ENCODE measurements around the gene KIFC1.

The KIFC1 gene

DNA sequence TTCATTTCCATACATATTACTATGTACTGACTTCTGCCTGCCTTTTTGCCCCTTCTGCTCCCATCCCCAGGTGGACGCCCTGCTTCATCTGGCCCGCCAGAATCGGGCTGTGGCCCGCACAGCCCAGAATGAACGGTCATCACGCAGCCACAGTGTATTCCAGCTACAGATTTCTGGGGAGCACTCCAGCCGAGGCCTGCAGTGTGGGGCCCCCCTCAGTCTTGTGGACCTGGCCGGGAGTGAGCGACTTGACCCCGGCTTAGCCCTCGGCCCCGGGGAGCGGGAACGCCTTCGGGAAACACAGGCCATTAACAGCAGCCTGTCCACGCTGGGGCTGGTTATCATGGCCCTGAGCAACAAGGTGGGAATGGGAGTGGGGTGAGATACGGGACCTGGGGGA is 14.5 kb downstream of the KIFC1 start:
- Histone ChIP-seq H3K4me2 (no peak overlapping the region), H2AFZ (ENCODE audit: low read depth) (no peak overlapping the region), H3K27me3 (ENCODE audit: insufficient read depth, low read depth) (no peaks in the 10 kb centered on the region), H3K9ac (no peak overlapping the region), H3K4me1 (ENCODE audit: low read depth, poor library complexity, severe bottlenecking) (peaks cover 7% of the 10 kb centered on the region), H4K20me1 (ENCODE audit: insufficient read depth) (no peaks in the 10 kb centered on the region), H3K79me2 (ENCODE audit: insufficient read depth, low read depth) (no peaks in the 10 kb centered on the region), H3K36me3 (ENCODE audit: insufficient read depth) (peaks cover 9% of the 10 kb centered on the region; the same call in 1 of the 2 replicates), H3K4me3 (IDR thresholded peaks at IDR 0.05; ENCODE audit: insufficient read depth, low read depth, low read length) (no peak overlapping the region), H3K27ac (no peak overlapping the region)
- TF ChIP-seq, protein P1, sequence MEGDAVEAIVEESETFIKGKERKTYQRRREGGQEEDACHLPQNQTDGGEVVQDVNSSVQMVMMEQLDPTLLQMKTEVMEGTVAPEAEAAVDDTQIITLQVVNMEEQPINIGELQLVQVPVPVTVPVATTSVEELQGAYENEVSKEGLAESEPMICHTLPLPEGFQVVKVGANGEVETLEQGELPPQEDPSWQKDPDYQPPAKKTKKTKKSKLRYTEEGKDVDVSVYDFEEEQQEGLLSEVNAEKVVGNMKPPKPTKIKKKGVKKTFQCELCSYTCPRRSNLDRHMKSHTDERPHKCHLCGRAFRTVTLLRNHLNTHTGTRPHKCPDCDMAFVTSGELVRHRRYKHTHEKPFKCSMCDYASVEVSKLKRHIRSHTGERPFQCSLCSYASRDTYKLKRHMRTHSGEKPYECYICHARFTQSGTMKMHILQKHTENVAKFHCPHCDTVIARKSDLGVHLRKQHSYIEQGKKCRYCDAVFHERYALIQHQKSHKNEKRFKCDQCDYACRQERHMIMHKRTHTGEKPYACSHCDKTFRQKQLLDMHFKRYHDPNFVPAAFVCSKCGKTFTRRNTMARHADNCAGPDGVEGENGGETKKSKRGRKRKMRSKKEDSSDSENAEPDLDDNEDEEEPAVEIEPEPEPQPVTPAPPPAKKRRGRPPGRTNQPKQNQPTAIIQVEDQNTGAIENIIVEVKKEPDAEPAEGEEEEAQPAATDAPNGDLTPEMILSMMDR (conservative IDR thresholded peaks at IDR 0.05; ENCODE audit: low read depth, low read length) = no peak

DNA sequence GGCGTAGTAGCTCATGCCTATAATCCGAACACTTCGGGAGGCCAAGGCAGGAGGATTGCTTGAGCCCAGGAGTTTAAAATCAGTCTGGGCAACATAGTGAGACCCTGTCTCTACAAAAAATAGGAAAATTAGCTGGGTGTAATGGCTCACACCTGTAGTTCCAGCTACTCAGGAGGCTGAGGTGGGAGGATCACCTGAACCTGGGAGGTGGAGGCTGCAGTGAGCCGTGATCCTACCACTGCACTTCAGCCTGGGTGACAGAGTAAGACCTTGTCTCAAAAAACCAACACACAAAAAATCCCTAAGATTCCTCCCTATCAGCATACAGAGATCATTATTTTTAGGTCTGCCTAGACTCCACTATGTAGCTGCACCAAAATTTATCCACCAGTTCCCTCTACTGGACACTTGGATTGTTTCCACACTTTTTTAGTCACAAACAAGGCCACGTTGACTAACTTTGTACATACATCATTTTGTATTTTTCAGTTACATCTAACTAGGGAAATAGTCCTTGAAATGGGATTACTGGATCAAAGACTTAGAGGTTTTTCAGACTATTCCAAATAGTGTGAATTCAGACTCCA is 15.6 kb downstream of the KIFC1 start:
- Histone ChIP-seq H3K9ac (no peak overlapping the region), H3K27ac (no peak overlapping the region), H2AFZ (ENCODE audit: low read depth) (no peak overlapping the region), H3K4me1 (ENCODE audit: low read depth, poor library complexity, severe bottlenecking) (peaks cover 12% of the 10 kb centered on the region), H3K27me3 (ENCODE audit: insufficient read depth, low read depth) (no peaks in the 10 kb centered on the region), H3K4me2 (no peak overlapping the region), H4K20me1 (ENCODE audit: insufficient read depth) (no peaks in the 10 kb centered on the region), H3K79me2 (ENCODE audit: insufficient read depth, low read depth) (no peaks in the 10 kb centered on the region; the same call in 1 of the 2 replicates), H3K36me3 (ENCODE audit: insufficient read depth) (peaks cover 9% of the 10 kb centered on the region; the same call in 1 of the 2 replicates), H3K4me3 (IDR thresholded peaks at IDR 0.05; ENCODE audit: insufficient read depth, low read depth, low read length) (no peak overlapping the region)
- TF ChIP-seq, protein P1 (conservative IDR thresholded peaks at IDR 0.05; ENCODE audit: low read depth, low read length) = 0 out of 2 replicates have a peak, but pooled peaks have one; percentile 27

DNA sequence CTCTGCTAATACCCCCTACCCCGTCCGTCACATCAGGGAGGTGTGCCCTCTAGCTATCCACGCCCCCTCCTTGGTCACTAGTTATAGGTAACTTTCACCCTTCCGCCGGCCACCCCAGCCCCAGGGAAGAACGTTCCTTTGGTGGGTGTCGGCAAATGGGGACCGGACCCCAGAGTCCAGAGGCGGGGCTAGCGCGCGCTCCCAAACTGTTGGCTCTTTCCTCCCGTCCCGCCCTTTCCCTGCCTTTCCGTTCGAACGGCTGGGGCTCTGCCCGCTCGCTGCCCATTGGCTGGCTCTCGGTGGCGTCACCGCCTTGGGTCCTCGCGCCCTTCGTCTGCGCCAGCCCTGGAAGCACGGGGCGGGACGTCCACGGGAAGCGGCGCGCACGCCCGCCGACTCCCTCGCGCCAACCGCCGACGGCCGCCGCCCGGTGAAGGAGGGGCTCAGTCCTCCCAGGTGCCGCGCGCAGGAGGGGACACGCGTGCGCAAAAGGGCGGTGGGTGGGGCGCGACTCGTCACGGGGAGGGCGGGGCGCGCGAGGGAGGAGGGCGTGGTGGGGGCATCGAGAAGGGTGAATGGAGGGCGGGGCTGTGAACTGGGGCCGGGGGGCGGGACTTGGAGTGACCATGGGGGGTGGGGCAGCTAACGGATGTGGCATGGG is 18.6 kb downstream of the KIFC1 start:
- Histone ChIP-seq H3K4me2 (peak overlapping the region; percentile 67), H2AFZ (ENCODE audit: low read depth) (peak overlapping the region; percentile 39; the same call in 1 of the 2 replicates), H3K36me3 (ENCODE audit: insufficient read depth) (0 out of 2 replicates have a peak, but pooled peaks cover 3% of the 10 kb centered on the region), H3K79me2 (ENCODE audit: insufficient read depth, low read depth) (no peaks in the 10 kb centered on the region; the same call in 1 of the 2 replicates), H4K20me1 (ENCODE audit: insufficient read depth) (no peaks in the 10 kb centered on the region), H3K9ac (peak overlapping the region; percentile 39), H3K27me3 (ENCODE audit: insufficient read depth, low read depth) (no peaks in the 10 kb centered on the region), H3K4me1 (ENCODE audit: low read depth, poor library complexity, severe bottlenecking) (peaks cover 12% of the 10 kb centered on the region), H3K4me3 (IDR thresholded peaks at IDR 0.05; ENCODE audit: insufficient read depth, low read depth, low read length) (no peak overlapping the region), H3K27ac (peak overlapping the region; percentile 47)
- TF ChIP-seq, protein P1 (conservative IDR thresholded peaks at IDR 0.05; ENCODE audit: low read depth, low read length) = no peak

DNA sequence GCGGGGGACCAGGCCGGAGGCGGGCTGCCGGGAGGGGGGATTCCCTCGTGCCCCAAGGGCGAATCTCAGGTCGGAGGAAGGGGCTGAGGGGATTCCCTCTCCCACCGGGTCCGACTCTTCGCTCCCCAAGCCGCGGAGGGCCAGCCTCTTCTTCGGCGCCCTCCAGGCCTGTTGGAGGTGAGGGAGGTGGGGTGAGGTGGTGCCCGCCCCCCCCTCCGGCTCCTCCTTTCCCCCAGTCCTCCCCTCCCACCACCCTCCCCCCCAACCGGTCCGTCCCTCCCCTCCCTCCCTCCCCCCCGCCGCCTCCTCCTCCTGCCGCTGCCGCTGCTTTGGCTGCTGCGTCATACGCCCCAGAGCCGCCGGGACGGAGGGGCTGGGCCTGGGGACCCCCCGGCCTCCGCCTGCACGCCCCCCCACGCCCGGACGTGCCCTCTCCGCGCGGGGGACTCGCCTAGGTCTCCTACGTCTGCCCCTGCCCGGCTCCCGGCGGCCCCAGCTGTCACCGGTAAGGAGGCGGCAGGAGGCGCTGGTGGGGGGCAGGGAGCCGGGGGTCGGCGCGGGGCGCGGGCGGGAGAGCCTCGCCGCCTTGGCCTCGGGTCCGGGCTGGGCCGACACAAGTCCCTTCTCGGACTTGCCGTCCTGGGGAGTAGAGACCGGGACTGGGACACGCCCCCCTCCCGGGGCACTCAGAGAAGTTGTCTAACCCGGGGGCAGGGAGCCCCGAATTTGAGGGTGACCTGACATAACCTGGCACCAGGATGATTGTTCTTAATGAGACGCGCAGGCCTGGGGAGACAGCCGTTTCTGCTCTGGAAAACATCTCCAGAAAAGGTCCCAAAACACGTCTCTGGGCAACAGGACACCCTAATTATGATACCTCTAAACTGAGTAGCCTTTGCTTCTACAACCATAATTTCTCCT is 19.3 kb downstream of the KIFC1 start, which contains the start of gene PHF1:
TSS of gene PHF1 (plus strand) at position 304 of the 921 bp plus-strand sequence. CDS start 1,250 bp downstream, outside the sequence.
- Histone ChIP-seq H3K4me3 (IDR thresholded peaks at IDR 0.05; ENCODE audit: insufficient read depth, low read depth, low read length) (no peak within 1 kb of the TSS), H3K9ac (peak within 1 kb of the TSS; percentile 57), H2AFZ (ENCODE audit: low read depth) (peak within 1 kb of the TSS; percentile 39; the same call in 1 of the 2 replicates), H3K4me1 (ENCODE audit: low read depth, poor library complexity, severe bottlenecking) (peaks cover 15% of the 10 kb centered on the region), H3K27ac (peak within 1 kb of the TSS; percentile 47), H3K27me3 (ENCODE audit: insufficient read depth, low read depth) (no peaks in the 10 kb centered on the region), H4K20me1 (ENCODE audit: insufficient read depth) (no peaks in the 10 kb centered on the region), H3K4me2 (peak within 1 kb of the TSS; percentile 81), H3K36me3 (ENCODE audit: insufficient read depth) (0 out of 2 replicates have a peak, but pooled peaks cover under 1% of the 10 kb centered on the region), H3K79me2 (ENCODE audit: insufficient read depth, low read depth) (peaks cover 3% of the 10 kb centered on the region; the same call in 1 of the 2 replicates)
- TF ChIP-seq, protein P1 (conservative IDR thresholded peaks at IDR 0.05; ENCODE audit: low read depth, low read length) = no peak

Data from KMS-11 (cell line).